ENCODE results near the gene SIRPB1.
"Not testable (repeated sequence)": the region's sequence is repeated elsewhere in the genome, so short reads cannot be mapped to it uniquely, and the experiment has no call there.

SIRPB1 gene

DNA sequence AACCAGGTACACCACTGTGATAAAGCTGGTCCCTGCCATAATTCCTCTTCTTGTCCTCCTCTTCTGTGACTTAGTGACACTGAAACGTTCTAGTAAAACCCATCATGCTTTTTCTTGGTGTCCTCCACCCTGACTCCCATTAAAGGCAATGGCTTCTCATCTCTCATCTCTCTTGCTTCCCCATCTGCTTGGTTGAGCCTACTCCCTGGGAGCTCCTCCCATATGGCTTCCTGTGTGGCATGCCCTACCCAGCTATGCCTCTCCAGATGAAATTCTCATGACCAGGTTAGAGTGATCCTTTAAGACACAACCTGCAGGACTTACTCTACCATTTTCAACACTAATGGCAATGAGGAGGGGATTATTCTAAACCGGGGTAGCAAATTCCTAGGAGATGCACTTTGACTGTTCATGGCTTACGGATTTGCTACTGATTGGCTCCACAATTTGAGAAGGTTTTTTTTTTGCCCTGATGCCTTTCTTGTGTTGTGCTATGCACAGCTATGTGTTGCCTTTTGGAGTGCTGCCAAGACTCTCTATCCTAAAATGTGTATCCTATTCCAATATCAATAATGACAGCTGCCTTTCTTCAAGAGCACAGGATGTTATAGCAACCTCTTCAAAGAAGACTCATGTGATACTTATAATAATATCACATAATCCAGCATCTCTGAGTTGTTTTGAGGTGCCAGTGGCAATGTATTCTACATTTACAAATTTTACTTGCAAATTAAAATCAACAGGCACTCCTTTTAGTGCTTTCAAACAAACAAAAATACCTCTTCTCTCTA lies 31.7 kb upstream of the SIRPB1 start:
- no peak overlapping the region for H3K27ac ChIP-seq

DNA sequence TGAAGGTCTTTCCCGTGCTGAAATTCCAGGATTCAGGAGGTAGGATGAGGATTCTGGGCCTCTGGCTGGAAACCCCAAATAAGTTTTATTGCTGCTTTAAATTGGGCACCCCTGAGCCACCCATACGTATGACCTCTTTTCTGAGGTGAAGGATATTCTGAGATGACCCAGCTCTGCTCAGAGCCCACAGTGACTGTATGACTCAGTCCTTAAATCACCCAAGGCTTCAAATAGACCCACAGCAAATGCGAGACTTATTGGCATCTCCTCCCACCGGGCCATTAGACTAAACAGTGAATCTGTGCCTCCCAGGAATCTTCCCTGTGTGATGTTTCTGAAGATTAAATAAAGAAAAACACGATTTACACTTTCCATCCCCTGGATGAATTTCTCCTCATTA lies 28.3 kb upstream of the SIRPB1 start:
- no peak for TF ChIP-seq ZFX (IDR thresholded peaks at IDR 0.05)
- TF ChIP-seq, protein P1, sequence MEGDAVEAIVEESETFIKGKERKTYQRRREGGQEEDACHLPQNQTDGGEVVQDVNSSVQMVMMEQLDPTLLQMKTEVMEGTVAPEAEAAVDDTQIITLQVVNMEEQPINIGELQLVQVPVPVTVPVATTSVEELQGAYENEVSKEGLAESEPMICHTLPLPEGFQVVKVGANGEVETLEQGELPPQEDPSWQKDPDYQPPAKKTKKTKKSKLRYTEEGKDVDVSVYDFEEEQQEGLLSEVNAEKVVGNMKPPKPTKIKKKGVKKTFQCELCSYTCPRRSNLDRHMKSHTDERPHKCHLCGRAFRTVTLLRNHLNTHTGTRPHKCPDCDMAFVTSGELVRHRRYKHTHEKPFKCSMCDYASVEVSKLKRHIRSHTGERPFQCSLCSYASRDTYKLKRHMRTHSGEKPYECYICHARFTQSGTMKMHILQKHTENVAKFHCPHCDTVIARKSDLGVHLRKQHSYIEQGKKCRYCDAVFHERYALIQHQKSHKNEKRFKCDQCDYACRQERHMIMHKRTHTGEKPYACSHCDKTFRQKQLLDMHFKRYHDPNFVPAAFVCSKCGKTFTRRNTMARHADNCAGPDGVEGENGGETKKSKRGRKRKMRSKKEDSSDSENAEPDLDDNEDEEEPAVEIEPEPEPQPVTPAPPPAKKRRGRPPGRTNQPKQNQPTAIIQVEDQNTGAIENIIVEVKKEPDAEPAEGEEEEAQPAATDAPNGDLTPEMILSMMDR (conservative IDR thresholded peaks at IDR 0.05), result no peak
- no peak overlapping the region for H3K27ac ChIP-seq

More for the DNA sequence above, 31.7 kb upstream of the SIRPB1 start:
- TF ChIP-seq ZFX (IDR thresholded peaks at IDR 0.05), result no peak

DNA sequence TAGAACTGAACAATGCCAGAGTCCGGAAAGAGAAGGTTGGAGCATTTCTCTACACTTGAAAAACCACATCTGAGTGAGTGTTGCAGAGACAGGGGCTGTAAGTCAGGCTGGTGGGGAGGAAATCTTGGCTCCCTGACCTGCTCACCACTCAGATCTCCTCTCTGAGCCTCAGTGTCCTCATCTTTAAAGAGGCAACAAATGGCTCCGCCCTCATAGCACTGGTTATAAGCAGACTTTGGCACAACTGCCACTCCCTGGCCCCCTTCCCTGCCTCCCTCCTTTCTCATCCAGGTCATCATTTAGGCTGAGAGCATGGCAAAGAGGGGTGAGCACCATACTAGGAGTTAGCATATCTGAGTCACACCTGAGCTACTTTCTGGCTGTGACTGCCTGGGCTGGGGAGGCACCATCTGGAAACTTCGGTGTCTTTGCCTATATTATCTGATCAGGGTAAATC lies 27.2 kb upstream of the SIRPB1 start:
- no peak overlapping the region for H3K27ac ChIP-seq
- TF ChIP-seq, protein P1 (conservative IDR thresholded peaks at IDR 0.05), result no peak

DNA sequence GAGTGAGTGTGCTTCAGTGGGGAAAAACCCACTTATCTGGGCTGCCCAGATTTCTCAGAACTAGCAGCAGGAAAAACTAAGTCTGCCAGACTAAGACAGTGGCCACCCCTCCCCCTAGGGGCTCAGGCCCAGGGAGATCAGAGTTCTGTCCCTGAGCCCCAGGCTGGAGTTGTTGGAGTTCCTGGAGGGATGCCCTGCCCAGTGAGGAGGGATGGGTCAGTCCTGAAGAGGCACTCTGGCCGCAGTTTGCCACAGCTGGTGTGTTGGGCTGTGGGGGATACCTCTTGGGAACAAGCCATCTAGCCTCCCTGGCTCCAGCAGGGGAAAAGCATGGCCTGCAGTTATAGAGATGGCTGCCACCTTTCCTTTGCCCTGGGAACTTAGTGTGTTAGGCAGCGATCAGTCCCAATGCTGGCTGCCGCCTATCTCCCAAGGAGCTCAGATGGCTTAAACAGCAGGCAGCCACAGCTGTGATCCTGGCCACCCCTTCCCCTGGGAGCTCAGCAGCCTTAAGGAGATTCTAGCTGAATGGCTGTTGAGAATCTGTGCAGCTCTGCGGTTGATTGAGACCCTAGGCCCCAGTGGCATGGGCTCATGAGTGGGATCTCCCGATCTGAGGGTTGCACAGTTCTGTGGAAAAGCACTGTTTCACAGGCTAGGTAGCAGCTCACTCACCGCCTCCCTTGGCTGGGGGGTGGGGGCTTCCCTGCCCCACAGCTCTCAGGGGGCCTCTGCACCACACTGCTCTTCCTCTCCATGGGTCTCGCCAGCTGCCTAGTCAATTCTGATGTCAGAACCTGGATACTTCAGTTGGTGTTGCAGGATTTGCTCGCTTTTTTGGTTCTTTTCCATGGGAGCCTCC lies 24.5 kb upstream of the SIRPB1 start:
- no peak overlapping the region for H3K27ac ChIP-seq
- TF ChIP-seq, protein P1 (conservative IDR thresholded peaks at IDR 0.05), result no peak
- TF ChIP-seq ZFX (IDR thresholded peaks at IDR 0.05), result no peak

DNA sequence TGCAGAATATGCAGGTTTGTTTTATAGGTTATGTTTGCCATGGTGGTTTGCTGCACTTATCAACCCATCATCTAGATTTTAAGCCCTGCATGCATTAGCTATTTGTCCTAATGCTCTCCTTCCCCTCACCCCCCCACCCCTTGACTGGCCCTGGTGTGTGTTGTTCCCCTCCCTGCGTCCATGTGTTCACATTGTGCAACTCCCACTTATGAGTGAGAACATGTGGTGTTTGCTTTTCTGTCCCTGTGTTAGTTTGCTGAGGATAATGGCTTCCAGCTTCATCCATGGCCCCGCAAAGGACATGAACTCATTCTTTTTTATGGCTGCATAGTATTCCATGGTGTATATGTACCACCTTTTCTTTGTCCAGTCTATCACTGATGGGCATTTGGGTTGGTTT lies 18.8 kb upstream of the SIRPB1 start:
- H3K27ac ChIP-seq, result not testable (repeated sequence)

DNA sequence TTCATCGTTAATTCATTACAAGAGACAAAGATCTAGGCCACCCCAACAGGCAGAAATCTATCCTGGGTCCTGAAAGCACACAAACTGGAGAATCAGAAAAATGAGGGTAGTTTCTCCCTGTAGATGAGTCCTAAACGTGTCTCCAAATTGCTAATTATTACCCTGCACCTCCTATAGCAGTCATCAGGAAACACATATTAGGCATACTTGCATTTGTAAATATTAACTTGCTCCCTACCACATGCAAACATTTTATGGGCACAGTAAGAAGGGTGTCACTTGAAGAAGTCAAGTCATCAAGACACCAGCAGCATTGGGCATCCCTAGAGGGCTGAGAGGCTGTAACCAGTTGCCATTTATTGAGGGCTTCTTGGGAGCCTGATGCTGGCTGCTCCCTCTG lies 17.9 kb upstream of the SIRPB1 start:
- no peak overlapping the region for H3K27ac ChIP-seq
- TF ChIP-seq, protein P1 (conservative IDR thresholded peaks at IDR 0.05), result no peak
- no peak for TF ChIP-seq ZFX (IDR thresholded peaks at IDR 0.05)

DNA sequence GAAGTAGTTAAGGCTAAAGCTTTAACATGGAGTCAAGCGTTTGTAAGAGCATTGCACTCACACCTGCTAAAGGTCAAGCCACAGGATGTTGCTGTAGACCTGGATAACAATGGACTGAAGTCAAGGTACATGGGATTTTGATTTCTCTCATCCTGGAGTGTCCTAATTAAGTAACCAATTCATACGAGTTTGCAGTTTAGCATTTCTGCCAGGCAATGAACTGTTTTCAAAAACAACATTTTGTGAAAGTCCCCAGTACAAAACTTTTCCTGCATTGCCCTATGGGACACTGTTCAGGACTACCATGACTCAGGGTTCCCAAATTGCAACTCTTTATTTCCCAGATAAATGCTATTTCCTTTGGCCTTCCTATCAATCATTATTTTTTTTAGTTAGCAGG lies 17.4 kb upstream of the SIRPB1 start:
- TF ChIP-seq, protein P1 (conservative IDR thresholded peaks at IDR 0.05), result no peak
- TF ChIP-seq ZFX (IDR thresholded peaks at IDR 0.05), result no peak
- no peak overlapping the region for H3K27ac ChIP-seq

DNA sequence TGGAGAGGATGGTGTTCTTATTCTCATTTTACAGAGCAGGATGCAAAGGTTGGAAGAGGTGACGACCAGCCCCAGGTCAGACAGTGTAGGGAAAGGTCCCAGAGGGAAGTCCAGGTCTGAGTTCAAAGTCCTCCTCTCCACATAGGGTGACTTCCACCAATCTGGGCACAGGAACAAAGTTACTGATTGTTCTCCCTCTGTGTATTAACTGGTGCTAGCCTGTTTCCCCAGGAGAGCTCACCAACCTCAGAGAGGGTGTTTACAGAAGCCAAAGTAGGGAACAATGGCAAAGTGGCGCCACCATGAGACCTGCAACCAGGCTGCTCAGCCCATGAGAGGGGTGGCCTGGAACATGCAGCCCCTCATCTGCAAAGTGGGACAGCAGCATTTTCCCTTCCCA lies 16.8 kb upstream of the SIRPB1 start:
- TF ChIP-seq ZFX (IDR thresholded peaks at IDR 0.05), result no peak
- TF ChIP-seq, protein P1 (conservative IDR thresholded peaks at IDR 0.05), result no peak

More for the DNA sequence above, 16.8 kb upstream of the SIRPB1 start:
- H3K27ac ChIP-seq, result no peak overlapping the region
